Fibroblast of villous mesenchyme (primary cell): Measurements from ENCODE around the gene CCDC60. TPM values are rescaled to one million over a fixed set of nuclear protein-coding genes. Genes with fewer than 3 reads are reported as not detected.

Experiments
- DNase-seq: peaks from one replicate; pipeline ENCODE4 v3.0.0-alpha.2; 2010; ENCODE audit warnings: low read depth
- H3K4me3 ChIP-seq: 2 replicates; pipeline ENCODE4 v1.5.1; 2011; ENCODE audit warnings: low read depth, mild to moderate bottlenecking, low read length
- total RNA-seq: library from RNA; depleted of rRNA; stranded (reverse); fragments of >200 nt; gene quantifications from 2 replicates; pipeline ENCODE4 v1.2.3, GENCODE V29; 2012
- TF ChIP-seq, protein P1 (sequence below): IDR thresholded peaks from 2 replicates; pipeline ENCODE4 v1.5.1; 2012; ENCODE audit warnings: low read depth, mild to moderate bottlenecking, low read length; ENCODE audit not compliant: insufficient read depth

The CCDC60 gene
- total RNA-seq, 1 donor, result not detected

DNA sequence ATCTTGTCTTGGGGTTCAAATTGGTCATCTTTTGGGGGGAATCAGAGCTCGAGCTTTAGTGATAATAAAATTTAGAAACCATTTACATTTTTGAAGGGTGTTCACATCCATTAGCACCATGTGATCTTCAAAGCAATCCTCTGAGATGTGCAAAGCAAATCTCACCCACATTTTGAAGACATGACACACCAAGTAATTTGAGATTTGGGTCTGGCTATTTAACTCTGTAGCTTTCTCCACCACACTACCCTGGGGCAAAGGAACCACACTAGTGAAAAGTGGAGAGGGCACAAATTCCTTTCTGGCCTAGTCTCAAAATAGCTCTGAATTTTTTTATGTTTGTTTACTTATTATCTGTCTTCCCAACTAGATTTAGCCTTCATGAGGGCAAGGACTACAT, 212.5 kb downstream of the CCDC60 start:
- no peak overlapping the region for H3K4me3 ChIP-seq
- TF ChIP-seq, protein P1, sequence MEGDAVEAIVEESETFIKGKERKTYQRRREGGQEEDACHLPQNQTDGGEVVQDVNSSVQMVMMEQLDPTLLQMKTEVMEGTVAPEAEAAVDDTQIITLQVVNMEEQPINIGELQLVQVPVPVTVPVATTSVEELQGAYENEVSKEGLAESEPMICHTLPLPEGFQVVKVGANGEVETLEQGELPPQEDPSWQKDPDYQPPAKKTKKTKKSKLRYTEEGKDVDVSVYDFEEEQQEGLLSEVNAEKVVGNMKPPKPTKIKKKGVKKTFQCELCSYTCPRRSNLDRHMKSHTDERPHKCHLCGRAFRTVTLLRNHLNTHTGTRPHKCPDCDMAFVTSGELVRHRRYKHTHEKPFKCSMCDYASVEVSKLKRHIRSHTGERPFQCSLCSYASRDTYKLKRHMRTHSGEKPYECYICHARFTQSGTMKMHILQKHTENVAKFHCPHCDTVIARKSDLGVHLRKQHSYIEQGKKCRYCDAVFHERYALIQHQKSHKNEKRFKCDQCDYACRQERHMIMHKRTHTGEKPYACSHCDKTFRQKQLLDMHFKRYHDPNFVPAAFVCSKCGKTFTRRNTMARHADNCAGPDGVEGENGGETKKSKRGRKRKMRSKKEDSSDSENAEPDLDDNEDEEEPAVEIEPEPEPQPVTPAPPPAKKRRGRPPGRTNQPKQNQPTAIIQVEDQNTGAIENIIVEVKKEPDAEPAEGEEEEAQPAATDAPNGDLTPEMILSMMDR, result no peak
- DNase-seq, result no peak

DNA sequence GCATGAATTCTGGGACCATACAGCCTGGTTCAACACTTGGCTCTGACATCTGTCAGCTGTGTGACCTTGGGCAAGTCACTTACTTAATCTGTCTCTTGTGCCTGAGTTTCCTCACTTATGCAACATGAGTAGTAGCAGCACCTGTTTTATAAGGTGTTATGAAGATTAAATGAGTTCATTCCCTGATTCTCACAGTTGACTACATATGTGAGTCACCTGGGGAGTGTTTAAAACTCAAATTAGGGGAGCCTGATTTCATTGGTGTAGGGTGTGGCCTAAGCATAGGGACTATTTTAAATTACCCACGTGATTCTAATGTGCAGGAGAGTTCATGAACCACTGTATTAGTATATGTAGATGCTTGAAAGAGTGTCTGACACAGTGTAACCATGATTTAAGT, 222.3 kb downstream of the CCDC60 start:
- TF ChIP-seq, protein P1, result no peak
- no peak overlapping the region for H3K4me3 ChIP-seq
- DNase-seq, result no peak

GRCh38 chr12:119565404-119565803, 230.9 kb downstream of the CCDC60 start:
- DNase-seq, result no peak
- TF ChIP-seq, protein P1, result no peak
- H3K4me3 ChIP-seq, result no peak overlapping the region

DNA sequence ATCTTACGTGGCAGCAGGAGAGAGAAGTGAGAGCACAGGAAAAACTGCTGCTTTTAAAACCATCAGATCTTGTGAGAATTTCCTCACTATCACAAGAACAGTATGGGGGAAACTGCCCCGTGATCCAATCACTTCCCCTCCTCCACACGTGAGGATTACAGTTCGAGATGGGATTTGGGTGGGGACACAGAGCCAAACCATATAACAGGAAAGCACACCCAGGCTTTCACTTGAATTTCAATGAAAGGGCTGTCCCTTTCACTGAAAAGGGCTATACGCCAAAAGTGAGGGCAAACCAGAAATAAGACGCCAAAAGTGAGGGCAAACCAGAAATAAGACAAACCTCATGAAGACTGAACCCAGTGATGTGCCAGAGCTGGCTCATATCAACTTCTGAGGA, 236.2 kb downstream of the CCDC60 start:
- no peak overlapping the region for H3K4me3 ChIP-seq
- TF ChIP-seq, protein P1, result no peak
- DNase-seq, result no peak

GRCh38 chr12:119573086-119573485, 238.6 kb downstream of the CCDC60 start:
- no peak for DNase-seq
- TF ChIP-seq, protein P1, result no peak
- no peak overlapping the region for H3K4me3 ChIP-seq

- DNase-seq, result no peak
- no peak overlapping the region for H3K4me3 ChIP-seq
- TF ChIP-seq, protein P1, result no peak
Measured at GRCh38 chr12:119574255-119574654, 239.7 kb downstream of the CCDC60 start.

- TF ChIP-seq, protein P1, result no peak
- no peak for DNase-seq
- no peak overlapping the region for H3K4me3 ChIP-seq
Measured at GRCh38 chr12:119576118-119576810, 241.7 kb downstream of the CCDC60 start.
